Stimulated activated naive B cell treated with anti-CD40 and anti-IgM and Interleukin-4, amounts not matched to agents 10 μg/mL and 1 μg/mL and 100 μg/mL, for 72 hours (primary cell): ENCODE results near the gene CCDC50.

Source experiments
- ATAC-seq, 2 donors: fragments of 150-1000 bp; cut with Tn5 transposase; replicated peaks; 2 replicates each; pipeline ENCODE4 v1.10.0; 2021; ENCODE audit warnings: moderate library complexity in 1 of 2
- DNase-seq: peaks from one replicate; pipeline ENCODE4 v3.0.0; 2021
- H3K27ac Mint-ChIP-seq: one replicate; pipeline ENCODE4 v1.8.0; 2022; ENCODE audit warnings: mild to moderate bottlenecking, mixed read lengths
- H3K27me3 Mint-ChIP-seq, 2 donors: one replicate each; pipeline ENCODE4 v1.8.0; 2022; ENCODE audit warnings: mixed read lengths in 2 of 2
- H3K36me3 Mint-ChIP-seq, 2 donors: one replicate each; pipeline ENCODE4 v1.8.0; 2022; ENCODE audit warnings: mixed read lengths in 2 of 2, mild to moderate bottlenecking in 1 of 2
- H3K4me1 Mint-ChIP-seq, 2 donors: one replicate each; pipeline ENCODE4 v1.8.0; 2022; ENCODE audit warnings: mixed read lengths in 2 of 2, mild to moderate bottlenecking in 1 of 2
- H3K4me3 Mint-ChIP-seq, 2 donors: one replicate each; pipeline ENCODE4 v1.8.0; 2022; ENCODE audit warnings: mild to moderate bottlenecking in 2 of 2, mixed read lengths in 2 of 2, moderate library complexity in 1 of 2
- H3K9me3 Mint-ChIP-seq, 2 donors: one replicate each; pipeline ENCODE4 v1.8.0; 2022; ENCODE audit warnings: mixed read lengths in 2 of 2, mild to moderate bottlenecking in 1 of 2

Gene CCDC50

DNA sequence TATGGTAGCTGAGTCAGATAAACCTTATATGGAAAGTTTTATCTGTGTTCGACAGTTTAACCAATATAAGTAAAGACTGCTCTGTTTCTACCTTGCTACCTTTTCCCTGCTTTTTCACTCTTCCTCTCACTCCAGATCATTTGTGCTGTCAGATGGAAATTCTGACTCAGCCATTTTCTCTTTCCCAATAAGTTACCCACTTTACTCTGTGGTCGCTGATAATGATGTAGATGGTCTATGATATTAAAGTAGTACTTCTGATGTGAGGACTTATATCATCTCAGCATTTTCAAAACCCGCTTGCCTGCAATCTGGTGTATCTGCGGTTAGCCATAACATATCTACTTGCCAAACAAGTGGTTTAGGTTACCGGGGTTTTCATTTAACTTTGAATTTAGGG is 16.1 kb downstream of the CCDC50 start:
- H3K27ac Mint-ChIP-seq = no peak overlapping the region
- DNase-seq (no peak), ATAC-seq (no peak)
- H3K27me3 Mint-ChIP-seq = no peaks in the 10 kb centered on the region
- no peaks in the 10 kb centered on the region for H3K9me3 Mint-ChIP-seq
- peaks cover 36 to 92% of the 10 kb centered on the region in 2 donors for H3K4me1 Mint-ChIP-seq
- H3K36me3 Mint-ChIP-seq = peaks cover 3 to 10% of the 10 kb centered on the region in 2 donors
- no peak overlapping the region for H3K4me3 Mint-ChIP-seq

DNA sequence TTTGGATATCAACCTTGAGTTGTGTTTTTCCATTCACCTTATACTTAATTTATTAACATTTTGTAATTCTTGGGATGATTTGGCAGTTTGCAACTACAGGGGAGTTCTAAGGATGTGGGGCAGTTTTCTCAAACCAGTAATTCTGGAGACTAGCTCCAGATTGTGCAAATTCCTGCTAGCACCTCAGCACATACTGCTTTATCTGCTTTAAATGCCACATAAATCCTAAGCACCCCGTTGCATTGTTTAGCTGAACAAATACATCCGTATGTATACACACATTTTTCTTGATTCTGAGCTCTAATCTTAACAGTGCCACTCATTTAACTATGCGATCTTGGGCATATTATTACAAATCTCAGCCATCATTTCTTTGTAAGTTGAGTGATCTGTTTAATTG is 18.0 kb downstream of the CCDC50 start:
- Mint-ChIP-seq H3K27me3 (no peaks in the 10 kb centered on the region), H3K4me1 (peaks cover 29 to 86% of the 10 kb centered on the region in 2 donors)

DNA sequence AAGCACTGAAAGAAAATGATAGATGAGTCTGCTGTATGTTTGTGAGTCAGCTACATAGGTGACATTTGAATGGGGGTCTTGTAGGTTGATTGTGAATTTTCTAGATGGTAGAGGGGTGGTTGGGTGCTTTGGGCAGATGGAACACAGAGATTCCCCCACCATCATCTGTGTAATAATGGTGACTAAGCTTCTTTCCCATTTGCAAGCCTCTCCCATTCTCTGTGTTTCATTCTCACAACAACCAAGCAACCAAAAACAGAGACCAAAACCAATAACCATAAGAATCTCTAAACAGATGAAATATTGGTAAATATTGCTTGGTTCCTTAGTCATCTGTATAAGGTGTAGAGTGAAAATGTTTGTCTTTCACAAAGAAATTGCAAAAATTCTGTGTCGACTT is 18.9 kb downstream of the CCDC50 start:
- H3K4me3 Mint-ChIP-seq = no peak overlapping the region
- no peak overlapping the region for H3K27ac Mint-ChIP-seq
- H3K27me3 Mint-ChIP-seq = no peaks in the 10 kb centered on the region
- DNase-seq (no peak), ATAC-seq (no peak)
- peaks cover 0 to 5% of the 10 kb centered on the region in 2 donors for H3K36me3 Mint-ChIP-seq
- H3K9me3 Mint-ChIP-seq = no peaks in the 10 kb centered on the region
- H3K4me1 Mint-ChIP-seq = peaks cover 20 to 77% of the 10 kb centered on the region in 2 donors

More for the DNA sequence above, 18.0 kb downstream of the CCDC50 start:
- DNase-seq = no peak
- no peak for ATAC-seq
- Mint-ChIP-seq H3K9me3 (no peaks in the 10 kb centered on the region), H3K27ac (no peak overlapping the region), H3K4me3 (no peak overlapping the region), H3K36me3 (peaks cover 0 to 9% of the 10 kb centered on the region in 2 donors)

DNA sequence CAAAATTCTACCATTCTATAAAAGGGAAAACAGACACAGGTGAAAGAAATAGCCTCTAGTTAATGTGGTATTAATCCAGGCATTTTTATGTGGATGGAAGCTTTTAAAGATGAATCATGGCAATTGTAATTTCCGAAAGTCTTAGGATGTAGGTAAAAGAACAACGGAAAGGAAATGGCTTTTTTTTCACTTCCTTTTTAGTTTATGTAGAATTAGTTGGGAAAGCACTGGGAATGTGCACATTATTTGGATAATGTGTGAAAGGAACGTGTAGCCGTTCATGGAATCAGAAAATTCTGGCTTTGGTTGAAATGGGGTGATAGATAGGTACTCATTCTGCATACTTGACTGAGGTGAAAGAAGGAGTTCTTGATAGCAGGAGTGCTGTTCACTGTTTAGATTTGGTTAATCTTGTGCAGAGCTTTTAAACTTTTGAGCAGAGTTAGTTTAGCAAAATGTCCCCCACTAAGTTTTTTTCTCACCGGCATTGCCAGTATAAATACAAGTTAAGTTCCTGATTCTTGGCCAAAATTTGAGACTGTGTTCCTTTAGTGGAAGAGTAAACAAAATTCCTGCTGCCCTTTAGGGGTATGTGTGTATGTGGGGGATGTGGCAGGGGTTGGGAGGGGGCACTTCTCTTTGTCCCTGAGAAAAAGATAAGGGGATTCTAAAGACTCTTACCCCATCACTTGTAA is 21.3 kb downstream of the CCDC50 start:
- Mint-ChIP-seq H3K27me3 (no peaks in the 10 kb centered on the region), H3K27ac (no peak overlapping the region)
- no peak for ATAC-seq

DNA sequence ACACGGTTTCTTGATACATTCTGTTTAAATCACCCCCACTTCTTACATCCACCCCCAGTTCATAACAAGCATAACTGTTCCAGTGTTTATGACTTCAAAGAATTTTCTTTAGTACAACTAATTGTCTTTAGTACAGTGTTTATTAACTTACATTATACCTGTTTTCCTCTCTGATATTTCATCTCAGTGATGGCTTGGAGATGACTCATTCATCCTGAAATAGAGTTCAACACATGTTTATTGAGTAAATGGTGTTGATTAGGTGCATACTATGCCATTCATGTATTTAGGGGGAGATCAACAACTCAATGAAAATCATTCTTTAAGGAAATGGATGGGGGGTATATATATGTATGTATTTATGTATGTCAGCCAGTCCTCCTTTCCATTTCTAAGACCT is 22.8 kb downstream of the CCDC50 start:
- H3K4me1 Mint-ChIP-seq = peaks cover 12 to 55% of the 10 kb centered on the region in 2 donors
- no peaks in the 10 kb centered on the region for H3K27me3 Mint-ChIP-seq
- H3K27ac Mint-ChIP-seq = no peak overlapping the region
- no peaks in the 10 kb centered on the region for H3K9me3 Mint-ChIP-seq
- ATAC-seq = no peak
- H3K36me3 Mint-ChIP-seq = peaks cover 2 to 4% of the 10 kb centered on the region in 2 donors
- H3K4me3 Mint-ChIP-seq = no peak overlapping the region
- no peak for DNase-seq

More for the DNA sequence above, 21.3 kb downstream of the CCDC50 start:
- Mint-ChIP-seq H3K4me1 (peaks cover 7 to 58% of the 10 kb centered on the region in 2 donors), H3K4me3 (no peak overlapping the region), H3K9me3 (no peaks in the 10 kb centered on the region), H3K36me3 (peaks cover 0 to 2% of the 10 kb centered on the region in 2 donors)
- DNase-seq = no peak

DNA sequence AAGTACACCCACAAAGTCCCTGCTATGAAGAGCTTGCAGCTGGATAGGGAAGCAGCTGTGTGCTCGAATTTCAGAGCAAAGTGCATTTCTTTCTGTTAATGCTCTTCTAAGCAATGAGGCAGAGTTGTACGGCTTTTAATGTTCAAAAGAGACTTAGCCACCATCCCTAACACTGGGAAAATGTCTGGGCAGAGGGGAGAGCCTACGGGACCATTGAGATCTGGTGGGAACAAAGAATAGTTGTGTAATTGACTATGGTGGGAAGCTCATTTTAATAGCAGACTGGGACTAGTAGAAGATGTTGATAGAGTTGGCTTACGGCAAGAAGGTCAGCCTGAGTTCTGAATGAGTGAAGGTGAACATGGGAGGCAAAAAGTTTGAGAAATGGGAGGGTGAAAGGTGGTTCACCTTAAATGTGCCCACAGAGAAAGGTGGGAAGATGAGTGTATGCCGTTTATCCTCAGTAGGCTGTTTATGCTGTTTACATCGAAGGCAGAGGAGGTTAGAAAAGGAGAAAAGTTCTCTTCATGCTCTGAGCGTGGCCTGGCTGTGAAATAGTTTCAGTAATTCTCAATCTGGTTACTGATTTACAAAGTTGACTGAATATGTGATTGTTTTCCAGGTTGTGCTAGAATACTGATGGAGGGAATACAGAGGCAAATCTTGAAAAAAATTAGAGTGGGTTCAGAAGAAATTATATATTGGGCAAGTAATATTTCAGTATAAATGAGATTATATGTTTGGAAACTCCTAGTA is 24.0 kb downstream of the CCDC50 start:
- Mint-ChIP-seq H3K27ac (no peak overlapping the region), H3K36me3 (peaks cover 6 to 9% of the 10 kb centered on the region in 2 donors), H3K27me3 (no peaks in the 10 kb centered on the region), H3K4me1 (peaks cover 16 to 48% of the 10 kb centered on the region in 2 donors), H3K4me3 (no peak overlapping the region), H3K9me3 (no peaks in the 10 kb centered on the region)
- no peak for ATAC-seq
- no peak for DNase-seq

DNA sequence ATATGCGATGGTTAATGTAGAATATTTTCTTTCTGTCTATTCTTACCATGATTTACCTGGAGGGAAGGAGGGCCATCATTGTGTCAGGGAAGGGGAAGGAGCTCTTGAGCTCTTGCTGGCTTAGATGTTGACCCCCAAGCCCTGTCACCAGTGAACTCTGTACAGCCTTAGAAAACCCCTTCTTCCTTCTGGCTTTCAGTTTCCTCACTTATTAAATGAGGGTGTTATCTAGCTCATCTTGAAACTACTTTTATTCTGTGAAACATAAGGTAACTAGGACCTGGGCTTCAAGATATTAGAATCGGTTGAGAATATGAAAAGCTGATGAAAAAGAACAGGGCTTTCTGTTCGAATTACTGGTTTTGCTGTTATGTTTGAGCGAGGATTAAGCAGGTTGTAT is 26.2 kb downstream of the CCDC50 start:
- Mint-ChIP-seq H3K27me3 (no peaks in the 10 kb centered on the region), H3K4me3 (peak overlapping the region; percentile 6 to 21), H3K4me1 (peaks cover 32 to 49% of the 10 kb centered on the region in 2 donors), H3K9me3 (no peaks in the 10 kb centered on the region), H3K36me3 (peaks cover 20 to 28% of the 10 kb centered on the region in 2 donors), H3K27ac (peak overlapping the region; percentile 62)
- ATAC-seq (peak; percentile 82 to 94), DNase-seq (peak; percentile 4)

DNA sequence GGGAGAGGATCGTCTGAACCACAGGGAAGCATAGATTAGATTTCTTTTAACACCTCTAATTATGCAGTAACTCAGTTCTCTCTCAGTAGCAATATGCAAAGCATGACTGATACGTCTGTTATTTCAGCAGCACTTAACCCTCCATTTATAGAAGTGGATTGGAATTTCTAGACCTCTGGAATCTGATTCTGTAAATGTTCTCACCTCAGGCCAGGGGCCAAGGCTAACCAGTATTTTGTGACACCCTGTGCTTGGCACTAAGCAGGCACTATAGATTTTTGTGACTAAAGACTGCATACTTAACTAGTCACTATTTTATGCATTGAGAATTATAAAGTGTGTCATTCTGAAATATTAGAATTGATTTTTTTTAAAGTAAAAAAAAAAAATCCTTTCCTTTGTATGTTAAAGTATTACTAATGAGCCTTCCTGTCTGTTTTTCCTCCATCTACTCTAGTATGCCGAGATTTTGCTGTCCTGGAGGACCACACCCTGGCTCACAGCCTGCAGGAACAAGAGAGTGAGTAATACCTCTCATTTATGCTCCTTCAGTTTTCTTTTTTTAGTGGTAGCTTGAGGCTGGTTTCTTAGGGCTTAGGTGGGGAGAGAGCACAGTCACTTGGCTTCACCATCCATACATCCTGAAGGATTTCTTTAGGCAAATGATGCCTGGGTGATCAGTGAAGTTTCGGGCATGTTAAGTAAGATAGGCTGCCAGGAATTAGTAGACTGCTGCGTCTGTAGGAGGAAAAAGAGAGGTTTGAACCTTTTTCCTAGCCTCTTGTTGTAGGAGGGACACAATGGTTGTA is 27.6 kb downstream of the CCDC50 start:
- ATAC-seq = no peak
- Mint-ChIP-seq H3K36me3 (peaks cover 28 to 41% of the 10 kb centered on the region in 2 donors), H3K27ac (peak overlapping the region; percentile 73), H3K9me3 (no peaks in the 10 kb centered on the region), H3K4me1 (peaks cover 32 to 37% of the 10 kb centered on the region in 2 donors), H3K27me3 (no peaks in the 10 kb centered on the region), H3K4me3 (no peak overlapping the region)
- no peak for DNase-seq

DNA sequence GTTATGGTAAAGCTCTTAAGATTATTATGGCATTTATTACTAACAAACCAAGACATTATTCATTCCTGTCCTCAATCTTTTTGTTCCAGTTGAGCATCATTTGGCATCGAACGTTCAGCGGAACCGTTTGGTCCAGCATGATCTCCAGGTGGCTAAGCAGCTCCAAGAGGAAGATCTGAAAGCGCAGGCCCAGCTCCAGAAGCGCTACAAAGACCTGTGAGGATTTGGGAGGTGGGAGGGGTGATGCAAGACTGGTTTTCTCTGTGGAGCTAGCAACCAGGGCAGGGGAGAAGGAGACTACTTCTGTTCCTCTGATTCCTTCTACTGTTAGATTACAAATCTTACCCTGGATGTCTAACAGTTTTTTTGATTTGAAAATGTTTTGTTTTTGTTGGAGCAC is 28.7 kb downstream of the CCDC50 start:
- peaks cover 31 to 50% of the 10 kb centered on the region in 2 donors for H3K36me3 Mint-ChIP-seq
- no peaks in the 10 kb centered on the region for H3K9me3 Mint-ChIP-seq
- ATAC-seq = no peak
- H3K27me3 Mint-ChIP-seq = no peaks in the 10 kb centered on the region
- DNase-seq = no peak
- H3K27ac Mint-ChIP-seq = peak overlapping the region; percentile 56
- no peak overlapping the region for H3K4me3 Mint-ChIP-seq
- H3K4me1 Mint-ChIP-seq = peaks cover 32 to 41% of the 10 kb centered on the region in 2 donors

DNA sequence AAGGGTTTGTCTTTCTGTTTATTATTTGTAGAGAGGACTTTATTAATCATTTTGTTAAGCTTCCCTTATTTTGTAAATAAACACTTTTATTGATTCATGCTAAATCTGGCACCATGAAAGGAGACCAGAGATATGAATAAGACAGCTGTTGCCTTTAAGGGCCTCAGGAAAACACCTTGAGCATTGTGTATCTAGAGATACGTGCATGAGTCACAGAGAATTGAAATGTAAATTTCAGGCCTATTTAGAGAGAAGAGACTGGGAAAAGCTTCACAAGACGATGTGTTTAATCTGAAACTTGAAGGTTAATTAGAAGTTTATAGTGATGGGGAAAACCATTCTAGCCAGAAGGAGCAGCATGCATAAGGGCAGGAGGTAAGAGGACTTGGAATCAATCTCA is 29.7 kb downstream of the CCDC50 start:
- Mint-ChIP-seq H3K4me1 (peaks cover 32 to 41% of the 10 kb centered on the region in 2 donors), H3K36me3 (peaks cover 31 to 54% of the 10 kb centered on the region in 2 donors), H3K9me3 (no peaks in the 10 kb centered on the region), H3K27me3 (no peaks in the 10 kb centered on the region), H3K27ac (peak overlapping the region; percentile 27), H3K4me3 (peak overlapping the region; percentile 4 to 43)
- ATAC-seq (peak; percentile 51 to 66), DNase-seq (no peak)

DNA sequence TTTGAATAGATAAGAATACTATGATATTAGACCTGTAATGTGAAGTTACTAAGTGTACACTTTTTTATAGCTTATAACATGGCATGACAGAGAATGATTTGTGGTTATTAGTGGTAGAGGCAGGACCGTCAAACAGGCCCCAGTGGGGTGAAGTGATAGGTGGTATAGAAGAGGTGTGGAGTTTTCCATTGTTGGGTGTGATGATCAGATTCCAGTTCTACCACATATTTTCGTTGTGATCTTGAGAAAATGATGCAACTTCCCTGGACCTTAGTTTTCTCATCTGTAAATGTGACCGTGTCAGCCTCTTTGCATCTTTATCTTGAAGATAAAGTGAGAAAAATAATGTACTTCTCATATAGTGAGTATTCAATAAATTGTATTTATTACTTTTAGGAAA is 31.4 kb downstream of the CCDC50 start:
- Mint-ChIP-seq H3K27me3 (no peaks in the 10 kb centered on the region), H3K36me3 (peaks cover 31 to 62% of the 10 kb centered on the region in 2 donors), H3K9me3 (no peaks in the 10 kb centered on the region), H3K4me3 (no peak overlapping the region), H3K4me1 (peaks cover 27 to 35% of the 10 kb centered on the region in 2 donors), H3K27ac (peak overlapping the region; percentile 31)
- DNase-seq = no peak
- ATAC-seq = no peak

DNA sequence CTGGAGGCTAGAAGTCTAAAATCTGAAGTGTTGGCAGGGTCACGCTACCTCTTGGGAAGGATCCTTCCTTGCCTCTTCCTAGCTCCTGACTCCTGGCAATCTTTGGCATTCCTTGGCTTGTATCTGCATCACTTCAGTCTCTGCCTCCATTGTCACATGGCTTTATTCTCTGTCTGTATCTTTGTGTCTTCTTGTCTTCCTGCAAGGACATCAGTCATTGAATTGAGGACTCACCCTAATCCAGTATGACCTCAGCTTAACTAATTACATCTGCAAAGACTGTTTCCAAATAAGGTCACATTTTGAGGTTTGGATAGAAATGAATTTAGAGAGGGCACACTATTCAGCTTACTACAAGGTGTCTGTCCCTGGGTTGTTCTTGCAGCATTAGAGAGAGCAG is 32.3 kb downstream of the CCDC50 start:
- Mint-ChIP-seq H3K9me3 (no peaks in the 10 kb centered on the region), H3K27ac (no peak overlapping the region), H3K36me3 (peaks cover 35 to 62% of the 10 kb centered on the region in 2 donors), H3K27me3 (no peaks in the 10 kb centered on the region), H3K4me1 (peaks cover 22 to 31% of the 10 kb centered on the region in 2 donors), H3K4me3 (no peak overlapping the region)
- no peak for ATAC-seq
- DNase-seq = no peak

DNA sequence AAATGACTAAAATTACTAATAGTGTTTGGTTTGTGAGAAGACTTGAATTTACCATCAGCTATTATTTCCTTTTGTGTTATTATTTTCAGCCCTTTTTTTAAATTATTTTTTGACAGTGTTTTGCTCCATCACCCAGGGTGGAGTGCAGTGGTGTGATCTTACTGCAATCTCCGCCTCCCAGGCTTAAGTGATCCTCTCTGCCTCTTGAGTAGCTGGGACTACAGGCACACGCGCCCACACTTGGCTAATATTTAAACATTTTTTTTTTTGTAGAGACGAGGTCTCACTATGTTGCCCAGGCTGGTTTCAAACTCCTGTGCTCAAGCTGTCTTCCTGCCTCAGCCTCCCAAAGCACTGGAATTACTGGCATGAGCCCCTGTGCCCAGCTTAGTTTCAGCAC is 32.8 kb downstream of the CCDC50 start:
- H3K4me1 Mint-ChIP-seq = peaks cover 20 to 28% of the 10 kb centered on the region in 2 donors
- DNase-seq (no peak), ATAC-seq (no peak)
- H3K27ac Mint-ChIP-seq = peak overlapping the region; percentile 31
- no peak overlapping the region for H3K4me3 Mint-ChIP-seq
- no peaks in the 10 kb centered on the region for H3K27me3 Mint-ChIP-seq
- H3K9me3 Mint-ChIP-seq = no peaks in the 10 kb centered on the region
- H3K36me3 Mint-ChIP-seq = peaks cover 33 to 59% of the 10 kb centered on the region in 2 donors

DNA sequence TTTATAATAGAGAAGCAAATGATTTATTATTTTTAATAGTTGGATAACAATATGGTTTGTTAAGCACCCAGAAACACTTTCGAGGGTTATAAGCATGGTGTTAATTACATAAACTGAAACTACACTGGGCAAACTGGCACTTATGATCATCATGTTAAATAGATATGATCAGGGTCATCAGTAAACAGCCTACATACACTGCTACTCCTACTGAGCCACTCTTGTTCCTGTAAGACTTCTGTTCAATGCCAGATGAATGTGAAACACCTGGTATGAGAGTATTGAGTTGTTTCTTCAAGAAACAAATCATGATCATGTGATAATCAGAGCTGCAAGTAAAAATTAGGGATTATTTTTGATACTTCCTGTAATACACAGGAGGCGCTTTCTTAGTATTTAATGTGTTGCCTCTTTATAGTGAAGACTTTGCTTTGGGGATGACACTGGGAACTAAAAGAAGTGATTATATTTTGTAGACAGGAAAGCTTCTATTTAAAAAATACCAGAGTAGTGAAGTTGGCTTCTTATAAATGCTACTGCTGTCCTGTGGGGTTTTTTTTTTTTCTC is 33.4 kb downstream of the CCDC50 start:
- H3K4me1 Mint-ChIP-seq = peaks cover 20 to 26% of the 10 kb centered on the region in 2 donors
- no peak overlapping the region for H3K27ac Mint-ChIP-seq
- H3K27me3 Mint-ChIP-seq = no peaks in the 10 kb centered on the region
- DNase-seq (no peak), ATAC-seq (no peak)
- H3K9me3 Mint-ChIP-seq = no peaks in the 10 kb centered on the region
- H3K4me3 Mint-ChIP-seq = no peak overlapping the region
- peaks cover 33 to 57% of the 10 kb centered on the region in 2 donors for H3K36me3 Mint-ChIP-seq
